A549 (cell line): ENCODE measurements around the gene STAT1. TPM values are rescaled to one million over a fixed set of nuclear protein-coding genes. Genes with fewer than 3 reads are reported as not detected.
A peak's percentile ranks its signal among the peaks of the same experiment; 100 is the strongest.

Experiments used
- ATAC-seq, 2 experiments: fragments of 200-7000 bp in 1 of 2; fragments of >200 bp in 1 of 2; cut with Nextera tagmentation in 1 of 2; cut with Tn5 transposase in 1 of 2; 3 replicates each; pipeline versions ENCODE4 v1.8.0 to v1.9.1; 2018 to 2020; ENCODE audit warnings: mild to moderate bottlenecking in 1 of 2, moderate library complexity in 1 of 2
- CTCF ChIA-PET: fragments of 300-600 bp; sonication (Branson Sonifier 250); formaldehyde crosslinking; extraction: SDS; loops from one replicate; lab custom pipeline; 2021; ENCODE audit warnings: antibody characterized with exemption, inconsistent platforms; lab: Yijun Ruan, JAX
- POLR2A ChIA-PET: fragments of 350-600 bp; formaldehyde crosslinking; extraction: SDS; loops from one replicate; lab custom pipeline; 2021; ENCODE audit warnings: antibody characterized with exemption, inconsistent platforms; lab: Yijun Ruan, JAX
- DNase-seq, 2 experiments: peaks; one replicate each; pipeline versions ENCODE4 v3.0.0 to v3.0.0-alpha.2; 2011 to 2016; ENCODE audit warnings: low read depth in 1 of 2, low spot score in 1 of 2
- FAIRE-seq: peaks from 2 replicates; lab custom pipeline; 2011; peaks lifted over from hg19 to GRCh38; lab: Jason Lieb, UNC
- H3K27ac ChIP-seq, 2 experiments: fragments of >200 bp; sonication (Bioruptor Twin); formaldehyde crosslinking; 3 replicates each; pipeline ENCODE4 v1.5.1; 2016 to 2017
- H3K4me1 ChIP-seq: fragments of >200 bp; sonication (Bioruptor Twin); formaldehyde crosslinking; 3 replicates; pipeline ENCODE4 v1.6.1; 2016
- H3K4me2 ChIP-seq: fragments of >200 bp; sonication (Bioruptor Twin); formaldehyde crosslinking; 3 replicates; pipeline ENCODE4 v1.6.1; 2016
- H3K4me3 ChIP-seq: fragments of >200 bp; sonication (Bioruptor Twin); formaldehyde crosslinking; 3 replicates; pipeline ENCODE4 v1.5.1; 2016
- H3K9me3 ChIP-seq: fragments of >200 bp; sonication (Bioruptor Twin); formaldehyde crosslinking; 3 replicates; pipeline ENCODE4 v1.6.1; 2016
- BHLHE40 ChIP-seq: IDR thresholded peaks from 2 replicates; pipeline ENCODE4 v1.6.1; 2012; ENCODE audit warnings: low read depth, low read length, inconsistent platforms
- CBX2 ChIP-seq: fragments of 200-600 bp; sonication (generic); IDR thresholded peaks from 2 replicates; pipeline ENCODE4 v1.6.1; 2016; ENCODE audit warnings: low read depth, mild to moderate bottlenecking, borderline replicate concordance
- CHD4 ChIP-seq: fragments of 200-600 bp; sonication (generic); IDR thresholded peaks from 2 replicates; pipeline ENCODE4 v1.6.1; 2016; ENCODE audit warnings: antibody characterized with exemption, mild to moderate bottlenecking, borderline replicate concordance
- EHF ChIP-seq: fragments of 250-450 bp; sonication (Bioruptor Pico); IDR thresholded peaks from 2 replicates; pipeline ENCODE4 v1.5.0; 2020; ENCODE audit warnings: mild to moderate bottlenecking
- EHMT2 ChIP-seq: fragments of 200-600 bp; sonication (generic); IDR thresholded peaks from 2 replicates; pipeline ENCODE4 v1.6.1; 2016; ENCODE audit warnings: antibody characterized with exemption, low read depth, mild to moderate bottlenecking, moderate library complexity
- FOSL2 ChIP-seq, 2 experiments: fragments of 450-650 bp in 1 of 2; fragments of >200 bp in 1 of 2; sonication (Bioruptor Twin) in 1 of 2; formaldehyde crosslinking; IDR thresholded peaks; 2 replicates each; pipeline versions ENCODE4 v1.5.0 to v1.6.1; 2016 to 2020; ENCODE audit warnings: mild to moderate bottlenecking in 1 of 2, moderate library complexity in 1 of 2
- HEYL ChIP-seq: fragments of 250-450 bp; sonication (Bioruptor Pico); IDR thresholded peaks from 2 replicates; pipeline ENCODE4 v1.8.0; 2021; ENCODE audit warnings: mild to moderate bottlenecking, moderate library complexity
- JUN ChIP-seq, 2 experiments: fragments of >200 bp; sonication (Bioruptor Twin); formaldehyde crosslinking; IDR thresholded peaks; 2 replicates in 1 of 2; 3 replicates in 1 of 2; pipeline ENCODE4 v1.6.1; 2016 to 2017
- NR3C1 ChIP-seq: fragments of >200 bp; sonication (Bioruptor Twin); formaldehyde crosslinking; IDR thresholded peaks from 3 replicates; pipeline ENCODE4 v1.6.1; 2017
- POLR2AphosphoS2 ChIP-seq: conservative IDR thresholded peaks from 2 replicates; pipeline ENCODE4 v1.6.1; 2012; ENCODE audit warnings: low read length, improper control_type of control experiment, inconsistent platforms
- RAD21 ChIP-seq, 2 experiments: fragments of >200 bp in 1 of 2; sonication (Bioruptor Twin) in 1 of 2; formaldehyde crosslinking in 1 of 2; IDR thresholded peaks in 1 of 2; conservative IDR thresholded peaks in 1 of 2; 2 replicates in 1 of 2; 3 replicates in 1 of 2; pipeline ENCODE4 v1.6.1; 2012 to 2018; ENCODE audit warnings: inconsistent platforms in 1 of 2
- RNF2 ChIP-seq: fragments of 200-600 bp; sonication (generic); IDR thresholded peaks from 2 replicates; pipeline ENCODE4 v1.6.1; 2016; ENCODE audit warnings: low read depth, mild to moderate bottlenecking, antibody characterized with exemption, moderate library complexity, borderline replicate concordance
- SMC3 ChIP-seq: fragments of >200 bp; sonication (Bioruptor Twin); formaldehyde crosslinking; IDR thresholded peaks from 3 replicates; pipeline ENCODE4 v1.6.1; 2018; ENCODE audit warnings: inconsistent platforms
- TP53 ChIP-seq: fragments of 250-450 bp; sonication (Bioruptor Pico); IDR thresholded peaks from 2 replicates; pipeline ENCODE4 v1.5.0; 2021; ENCODE audit warnings: mild to moderate bottlenecking, moderate library complexity
- ZC3H11A ChIP-seq: fragments of 450-650 bp; IDR thresholded peaks from 2 replicates; pipeline ENCODE4 v1.6.1; 2014; ENCODE audit warnings: antibody characterized with exemption, mild to moderate bottlenecking
- ZNF302 ChIP-seq: fragments of 250-450 bp; sonication (Bioruptor Pico); IDR thresholded peaks from 2 replicates; pipeline ENCODE4 v1.9.0; 2021; ENCODE audit warnings: inconsistent platforms, mild to moderate bottlenecking, moderate library complexity
- ZSCAN20 ChIP-seq: fragments of 250-450 bp; sonication (Bioruptor Pico); IDR thresholded peaks from 2 replicates; pipeline ENCODE4 v1.8.0; 2022; ENCODE audit warnings: mild to moderate bottlenecking, moderate library complexity
- WGBS: methylation state at CpG from one replicate; pipeline ENCODE4 v1.1.6; 2017; ENCODE audit errors: missing lambda C conversion rate; 5-methylcytosine and 5-hydroxymethylcytosine counted together
- polyA plus RNA-seq, 4 experiments: library from polyadenylated mRNA; depleted of rRNA in 3 of 4; stranded (reverse); fragments of >200 nt; fragmentation: RNase III in 1 of 4; extraction: RNeasy Plus Mini Kit Qiagen cat#74134 plus additional on column Dnase treatment in 1 of 4; gene quantifications; 2 replicates in 3 of 4; 3 replicates in 1 of 4; pipeline ENCODE4 v1.2.3, GENCODE V29; 2011 to 2017
- TF ChIP-seq, protein P1 (sequence below): fragments of >200 bp; sonication (Bioruptor Twin); formaldehyde crosslinking; IDR thresholded peaks from 3 replicates; pipeline ENCODE4 v1.5.1; 2016
- TF ChIP-seq, protein P2 (sequence below): fragments of >200 bp; sonication (Bioruptor Twin); formaldehyde crosslinking; IDR thresholded peaks from 2 replicates; pipeline ENCODE4 v1.6.1; 2016

Gene STAT1
- polyA plus RNA-seq, 2 of the 4 experiments (the other 2 are of a cell fraction): 105 to 182 TPM

DNA sequence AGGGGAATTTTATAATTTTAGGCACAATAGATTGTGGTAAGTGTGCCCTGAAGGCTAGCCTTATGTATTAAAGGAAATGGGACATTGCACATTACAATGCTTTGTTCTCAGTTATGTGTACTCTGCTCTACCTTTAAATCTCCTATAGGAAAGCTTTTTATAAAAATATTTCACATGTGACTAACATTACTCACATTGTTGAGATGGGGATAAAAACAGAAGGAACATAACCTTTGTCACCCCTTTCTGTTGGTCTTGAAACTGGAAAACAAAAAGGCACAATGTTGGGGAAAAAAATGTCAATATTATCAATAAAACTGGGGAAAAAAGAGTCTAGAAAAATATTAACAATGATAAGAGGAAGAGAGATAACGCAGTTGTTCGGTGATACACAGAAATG, 17.3 kb upstream of the STAT1 start:
- 80% methylated on average over 2 of the region's 2 CpGs for WGBS

DNA sequence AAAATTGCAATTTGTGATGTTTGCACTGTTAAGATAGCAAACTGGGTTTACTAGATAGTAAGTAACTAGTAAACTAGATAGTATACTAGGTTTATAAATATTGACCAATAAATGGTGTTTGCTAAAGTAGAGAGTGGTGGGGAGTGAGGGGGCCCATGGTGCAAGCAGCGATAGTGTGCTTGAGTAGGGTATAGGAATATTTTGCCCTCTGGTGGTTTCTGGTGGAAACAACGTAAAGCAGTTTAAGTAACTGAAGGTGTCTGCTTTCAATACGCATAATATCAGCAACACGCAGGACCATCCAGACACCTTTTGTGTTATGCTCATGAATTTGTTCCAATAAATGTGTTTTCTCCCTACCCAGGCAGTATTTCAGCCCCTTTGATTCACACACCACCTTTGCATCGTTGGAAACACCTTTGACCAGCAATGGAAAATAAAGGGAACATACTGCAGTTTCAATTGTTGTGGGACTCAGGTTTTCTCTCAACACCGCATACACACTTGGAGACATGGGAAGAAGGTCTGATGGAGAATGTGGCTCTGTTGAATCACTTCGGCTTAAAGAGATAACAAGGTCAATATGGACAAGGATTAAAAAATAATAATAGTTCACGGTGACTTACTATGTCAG, 16.7 kb upstream of the STAT1 start:
- whole genome bisulfite sequencing: 39% methylated on average over 8 of the region's 8 CpGs
- Histone ChIP-seq H3K9me3 (no peaks in the 10 kb centered on the region), H3K4me2 (peak overlapping the region; percentile 38; the same call in 2 of the 3 replicates), H3K4me1 (peaks cover 38% of the 10 kb centered on the region), H3K4me3 (no peak overlapping the region), H3K27ac (peak overlapping the region; percentile 57 to 81)
- peak; percentile 88 for ATAC-seq
- DNase-seq: peak; percentile 40 to 61
- TF ChIP-seq, protein P1, sequence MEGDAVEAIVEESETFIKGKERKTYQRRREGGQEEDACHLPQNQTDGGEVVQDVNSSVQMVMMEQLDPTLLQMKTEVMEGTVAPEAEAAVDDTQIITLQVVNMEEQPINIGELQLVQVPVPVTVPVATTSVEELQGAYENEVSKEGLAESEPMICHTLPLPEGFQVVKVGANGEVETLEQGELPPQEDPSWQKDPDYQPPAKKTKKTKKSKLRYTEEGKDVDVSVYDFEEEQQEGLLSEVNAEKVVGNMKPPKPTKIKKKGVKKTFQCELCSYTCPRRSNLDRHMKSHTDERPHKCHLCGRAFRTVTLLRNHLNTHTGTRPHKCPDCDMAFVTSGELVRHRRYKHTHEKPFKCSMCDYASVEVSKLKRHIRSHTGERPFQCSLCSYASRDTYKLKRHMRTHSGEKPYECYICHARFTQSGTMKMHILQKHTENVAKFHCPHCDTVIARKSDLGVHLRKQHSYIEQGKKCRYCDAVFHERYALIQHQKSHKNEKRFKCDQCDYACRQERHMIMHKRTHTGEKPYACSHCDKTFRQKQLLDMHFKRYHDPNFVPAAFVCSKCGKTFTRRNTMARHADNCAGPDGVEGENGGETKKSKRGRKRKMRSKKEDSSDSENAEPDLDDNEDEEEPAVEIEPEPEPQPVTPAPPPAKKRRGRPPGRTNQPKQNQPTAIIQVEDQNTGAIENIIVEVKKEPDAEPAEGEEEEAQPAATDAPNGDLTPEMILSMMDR: peak; percentile 71
- TF ChIP-seq CHD4 (no peak), RAD21 (conservative IDR thresholded peaks at IDR 0.05 in 1 of 2, IDR thresholded peaks at IDR 0.05 in 1 of 2) (peak; percentile 63 to 64; a peak in 4 of 5 replicates), SMC3 (peak; percentile 64)
- FAIRE-seq: peak; percentile 72
- CTCF ChIA-PET: interaction anchor here (1.2 to 1.8 kb wide), 5 partner anchors 10 to 249 kb away, joined by 3 to 6 read pairs (median 3); no protein-coding TSS in a partner anchor
- POLR2A ChIA-PET: no interaction called here

More for the DNA sequence above, 17.3 kb upstream of the STAT1 start:
- peak overlapping the region; percentile 57 to 81; a peak in 4 of 6 replicates for H3K27ac ChIP-seq
- H3K4me3 ChIP-seq: no peak overlapping the region
- no peaks in the 10 kb centered on the region for H3K9me3 ChIP-seq
- DNase-seq (no peak), FAIRE-seq (no peak), ATAC-seq (no peak)
- H3K4me1 ChIP-seq: peaks cover 36% of the 10 kb centered on the region
- TF ChIP-seq EHMT2 (no peak), NR3C1 (no peak), ZNF302 (no peak), ZSCAN20 (CRISPR knock-in tag) (no peak), EHF (CRISPR knock-in tag) (no peak), RNF2 (no peak), JUN (IDR thresholded peaks at IDR 0.05) (no peak)
- TF ChIP-seq, all 56 proteins: peak for 0
- ChIA-PET POLR2A (no interaction called here), CTCF (no interaction called here)
- H3K4me2 ChIP-seq: peak overlapping the region; percentile 38; the same call in 1 of the 3 replicates

DNA sequence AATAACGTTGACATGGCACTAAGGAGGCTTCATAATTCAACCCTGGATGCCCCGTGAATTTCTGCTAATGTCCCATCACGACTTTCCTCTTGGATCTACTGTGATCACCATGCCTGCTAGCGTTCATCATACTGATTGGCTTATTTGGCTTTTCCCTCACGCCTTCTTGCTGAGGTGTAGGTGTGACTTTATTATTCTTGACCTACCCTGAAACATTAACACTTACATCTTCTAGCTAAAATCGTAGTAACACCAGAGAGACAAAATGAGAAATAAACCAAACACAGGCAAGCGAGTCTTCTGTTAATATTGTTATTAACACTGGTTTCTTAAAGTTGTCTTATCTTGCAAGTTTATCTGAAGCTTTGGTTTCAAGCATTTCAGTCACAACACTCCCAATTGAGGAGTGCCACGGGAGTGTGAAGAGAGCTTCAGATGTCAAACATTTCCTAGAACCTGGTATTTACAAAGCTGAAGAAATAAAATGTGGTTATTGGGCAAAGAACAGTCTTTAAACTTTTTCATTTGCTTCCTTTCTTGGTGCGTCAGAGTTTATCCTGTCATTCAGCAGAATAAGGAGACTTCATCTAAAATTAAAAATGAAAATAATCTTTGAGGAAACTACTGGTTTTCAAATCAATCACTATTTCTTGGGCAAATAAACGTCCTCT, 15.4 kb upstream of the STAT1 start:
- ChIA-PET CTCF (interaction anchor here (0.7 to 2.3 kb wide), 11 partner anchors 9 to 248 kb away, joined by 3 to 10 read pairs (median 3); no protein-coding TSS in a partner anchor), POLR2A (no interaction called here)
- ATAC-seq (no peak), DNase-seq (no peak), FAIRE-seq (no peak)
- Histone ChIP-seq H3K4me2 (no peak overlapping the region), H3K27ac (0 out of 6 replicates have a peak overlapping the region, but pooled peaks of 1 of the 2 experiments have one; percentile 28), H3K4me1 (peaks cover 38% of the 10 kb centered on the region), H3K9me3 (no peaks in the 10 kb centered on the region), H3K4me3 (no peak overlapping the region)
- 76% methylated on average over 10 of the region's 10 CpGs for WGBS
- no peak for TF ChIP-seq FOSL2 (IDR thresholded peaks at IDR 0.05)
- no peak for TF ChIP-seq FOSL2 (CRISPR knock-in tag; IDR thresholded peaks at IDR 0.05)
- no peak for TF ChIP-seq TP53 (CRISPR knock-in tag)
- TF ChIP-seq CBX2: no peak
- no peak for TF ChIP-seq JUN (IDR thresholded peaks at IDR 0.05)
- TF ChIP-seq, protein P2, sequence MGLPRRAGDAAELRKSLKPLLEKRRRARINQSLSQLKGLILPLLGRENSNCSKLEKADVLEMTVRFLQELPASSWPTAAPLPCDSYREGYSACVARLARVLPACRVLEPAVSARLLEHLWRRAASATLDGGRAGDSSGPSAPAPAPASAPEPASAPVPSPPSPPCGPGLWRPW: no peak
- TF ChIP-seq BHLHE40: no peak
- TF ChIP-seq POLR2AphosphoS2: no peak
- TF ChIP-seq ZC3H11A: no peak
- no peak for TF ChIP-seq HEYL (CRISPR knock-in tag)
- no peak for TF ChIP-seq CHD4
